Kidney (tissue), 14 donors: ENCODE measurements around the gene ANKRD31. TPM values are rescaled to one million over a fixed set of nuclear protein-coding genes. Genes with fewer than 3 reads are reported as not detected.
"Not testable (repeated sequence)": the region's sequence is repeated elsewhere in the genome, so short reads cannot be mapped to it uniquely, and the experiment has no call there.

Source experiments
- DNase-seq, 5 donors: peaks; one replicate each; pipeline ENCODE4 v3.0.0-alpha.2; 2013 to 2020
- FAIRE-seq: peaks from 2 replicates; lab custom pipeline; 2012; peaks lifted over from hg19 to GRCh38; lab: Jason Lieb, UNC
- H3K27ac ChIP-seq, 2 donors: one replicate each; pipeline ENCODE4 v1.7.0; 2013; ENCODE audit warnings: low read depth in 2 of 2, low read length in 2 of 2, inconsistent platforms in 1 of 2
- H3K27me3 ChIP-seq: one replicate; pipeline ENCODE4 v1.7.1; 2013; ENCODE audit warnings: low read length, inconsistent platforms; ENCODE audit not compliant: control insufficient read depth, insufficient read depth
- H3K36me3 ChIP-seq, 3 donors: one replicate each; pipeline versions ENCODE4 v1.7.0 to v1.7.1; 2013; ENCODE audit warnings: low read length in 3 of 3, control low read depth in 1 of 3, inconsistent platforms in 1 of 3; ENCODE audit not compliant: insufficient read depth in 3 of 3, control insufficient read depth in 2 of 3
- H3K4me1 ChIP-seq, 3 donors: one replicate each; pipeline versions ENCODE4 v1.7.0 to v1.7.1; 2013; ENCODE audit warnings: low read length in 3 of 3, inconsistent platforms in 1 of 3, low read depth in 1 of 3; ENCODE audit not compliant: control insufficient read depth in 2 of 3, insufficient read depth in 2 of 3
- H3K4me3 ChIP-seq, 3 donors: one replicate each; pipeline versions ENCODE4 v1.7.0 to v1.8.1; 2013; ENCODE audit warnings: low read length in 3 of 3, control low read depth in 1 of 3, inconsistent platforms in 1 of 3
- H3K9ac ChIP-seq, 3 donors: one replicate each; pipeline versions ENCODE4 v1.7.0 to v1.7.1; 2013; ENCODE audit warnings: low read length in 3 of 3, control low read depth in 1 of 3, inconsistent platforms in 1 of 3
- H3K9me3 ChIP-seq, 3 donors: one replicate each; pipeline versions ENCODE4 v1.7.0 to v1.7.1; 2013; ENCODE audit warnings: low read length in 3 of 3, control low read depth in 1 of 3, inconsistent platforms in 1 of 3; ENCODE audit not compliant: control insufficient read depth in 2 of 3, insufficient read depth in 1 of 3
- CTCF ChIP-seq: IDR thresholded peaks from 3 replicates; pipeline ENCODE4 v1.5.1; 2012; ENCODE audit warnings: mild to moderate bottlenecking, moderate library complexity, borderline replicate concordance; ENCODE audit not compliant: insufficient read depth; ENCODE audit errors: extremely low read depth
- intact Hi-C: fragments of 100-400 bp; cut with DNase I; formaldehyde crosslinking; loops from one replicate; pipeline ENCODE4 v1.11.1; 2022
- polyA plus RNA-seq: library from polyadenylated mRNA; stranded (reverse); fragments of 350-450 nt; fragmentation: Illumina TruSeq; extraction: RNeasy Lipid Tissue Mini Kit (QIAGEN cat#74804); gene quantifications from one replicate; pipeline ENCODE4 v1.2.3, GENCODE V29; 2014; ENCODE audit warnings: low read depth, low replicate concordance; ENCODE audit not compliant: insufficient read depth
- total RNA-seq: library from RNA; stranded (reverse); fragmentation: NEBNext Ultra II Directional; extraction: Animal tissue kit (Norgen Biotek cat#: 25700); gene quantifications from one replicate; pipeline ENCODE4 v1.2.1, GENCODE V29; 2021
- donor health status: control.
- donor health status: control.
- donor health status: control.
- donor health status: control.
- donor health status: control.
- donor health status: DM: yes; HTN: yes; CAD: no.
- donor health status: Normal renal cell carcinoma (clear cell type).

ANKRD31 gene
- total and polyA plus RNA-seq, 2 donors from 2014 or later = 0.17 to 0.38 TPM

DNA sequence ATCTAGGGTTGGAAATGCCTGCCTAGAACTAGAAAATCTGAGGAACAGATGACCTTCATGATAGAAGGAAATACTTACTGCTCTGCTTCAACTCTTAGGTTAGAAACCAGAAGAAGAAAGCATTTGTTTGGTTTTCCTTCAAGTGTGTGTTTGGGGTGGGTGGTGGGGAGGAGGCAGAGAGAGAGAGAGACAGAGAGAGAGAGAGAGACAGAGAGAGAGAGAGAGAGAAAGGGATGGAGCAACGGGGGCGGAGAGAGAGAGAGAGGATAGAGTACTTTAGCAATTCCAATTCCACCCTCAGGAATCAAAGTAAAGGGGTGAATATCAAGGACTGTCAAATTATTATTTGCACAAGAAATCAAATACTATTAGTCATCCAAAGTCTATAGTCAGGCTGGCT is 155.2 kb downstream of the ANKRD31 start:
- no peak overlapping the region for H3K9ac ChIP-seq
- H3K27me3 ChIP-seq = no peaks in the 10 kb centered on the region
- H3K9me3 ChIP-seq = no peaks in the 10 kb centered on the region
- DNase-seq (no peak), FAIRE-seq (no peak)
- intact Hi-C loops = no loop called here
- H3K4me1 ChIP-seq = no peaks in the 10 kb centered on the region
- no peak overlapping the region for H3K4me3 ChIP-seq
- H3K27ac ChIP-seq = no peak overlapping the region
- no peaks in the 10 kb centered on the region for H3K36me3 ChIP-seq
- TF ChIP-seq CTCF = no peak

- H3K4me3 ChIP-seq, H3K27ac ChIP-seq, H3K27me3 ChIP-seq, H3K9ac ChIP-seq, FAIRE-seq, DNase-seq, H3K36me3 ChIP-seq, intact Hi-C loops, H3K4me1 ChIP-seq, H3K9me3 ChIP-seq: not testable (repeated sequence)
Measured at GRCh38 chr5:75079346-75079745, 157.3 kb downstream of the ANKRD31 start.

GRCh38 chr5:75078027-75078426 is 158.7 kb downstream of the ANKRD31 start:
- DNase-seq = no peak
- Histone ChIP-seq H3K27me3 (no peaks in the 10 kb centered on the region), H3K4me1 (no peaks in the 10 kb centered on the region), H3K9ac (no peak overlapping the region), H3K9me3 (no peaks in the 10 kb centered on the region), H3K27ac (no peak overlapping the region), H3K4me3 (no peak overlapping the region), H3K36me3 (no peaks in the 10 kb centered on the region)
- FAIRE-seq = no peak
- no peak for TF ChIP-seq CTCF
- intact Hi-C loops = no loop called here

GRCh38 chr5:75072061-75072460 is 164.6 kb downstream of the ANKRD31 start:
- no peak for TF ChIP-seq CTCF
- Histone ChIP-seq H3K9ac (no peak overlapping the region), H3K4me3 (no peak overlapping the region), H3K27ac (no peak overlapping the region), H3K36me3 (no peaks in the 10 kb centered on the region), H3K27me3 (no peaks in the 10 kb centered on the region), H3K9me3 (no peaks in the 10 kb centered on the region), H3K4me1 (no peaks in the 10 kb centered on the region)
- intact Hi-C loops = no loop called here
- FAIRE-seq (no peak), DNase-seq (no peak)
